HG02981 (cell line): Measurements from ENCODE around the gene FRS2.

Source experiments
- ATAC-seq: cut with Tn5 transposase; IDR thresholded peaks from one replicate; pipeline ENCODE4 v1.9.1; 2021; ENCODE audit warnings: mild to moderate bottlenecking, moderate library complexity; ENCODE audit not compliant: unreplicated experiment

FRS2 gene

DNA sequence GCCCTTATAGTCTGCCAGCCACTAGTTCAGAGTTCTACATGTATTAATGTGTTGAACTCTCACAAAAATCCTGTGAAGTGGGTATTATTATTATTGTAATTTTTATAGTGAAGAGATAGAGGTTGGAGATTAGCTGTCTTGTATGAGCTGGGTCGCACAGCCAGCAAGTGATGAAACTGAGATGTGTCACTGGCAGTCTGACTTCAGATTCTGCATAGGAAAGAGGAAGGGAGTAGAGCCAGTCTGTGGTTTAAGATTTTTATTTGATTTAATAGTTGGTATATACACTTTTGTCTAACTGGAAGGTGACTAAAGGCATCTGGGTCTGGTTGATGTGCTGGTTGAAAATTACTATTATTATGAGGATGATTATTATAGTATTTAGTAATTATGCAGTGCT, 5.8 kb upstream of the FRS2 start:
- ATAC-seq: no peak

GRCh38 chr12:69466867-69467266, 3.3 kb upstream of the FRS2 start:
- no peak for ATAC-seq

- no peak for ATAC-seq
Measured at GRCh38 chr12:69467366-69467765, 2.8 kb upstream of the FRS2 start.

DNA sequence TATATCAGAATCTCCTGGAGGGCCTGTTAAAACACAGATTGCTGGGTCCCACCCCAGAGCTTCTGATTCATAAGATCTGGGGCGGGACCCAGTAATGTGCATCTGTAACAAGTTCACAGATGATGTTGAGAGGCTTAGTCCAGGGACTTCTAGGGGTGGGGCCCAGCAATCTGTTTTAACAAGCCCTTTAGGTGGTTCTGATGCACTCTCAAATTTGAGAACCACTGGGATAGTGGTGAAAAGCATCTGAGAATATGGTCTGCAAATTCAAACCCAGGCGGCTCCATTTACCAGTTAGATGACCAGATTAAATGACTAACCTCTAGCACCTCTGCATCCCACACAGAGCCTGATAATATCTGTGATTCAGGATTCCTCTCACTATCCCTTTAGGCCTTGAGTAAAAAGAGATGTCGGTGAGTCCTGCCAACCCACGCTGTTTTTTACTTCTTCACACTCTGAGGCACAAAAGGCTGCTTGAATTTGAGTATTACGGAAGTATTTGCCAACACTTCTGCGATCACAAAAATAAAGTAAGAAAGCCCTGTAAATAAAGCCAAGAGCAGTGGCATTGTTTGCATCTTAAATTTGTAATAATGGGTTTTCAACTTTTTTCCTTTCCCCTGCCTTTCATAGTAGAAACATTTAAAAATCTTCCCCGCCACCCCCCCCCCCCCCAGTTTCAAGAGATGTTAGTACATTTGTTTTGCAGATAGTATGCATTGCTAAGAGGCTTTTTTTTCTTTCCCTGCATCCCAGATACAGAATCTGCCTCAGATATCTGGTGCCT, 1.8 kb upstream of the FRS2 start:
- ATAC-seq: no peak

GRCh38 chr12:69469854-69470188, 367 bp upstream of the FRS2 start:
- peak; percentile 3 for ATAC-seq

DNA sequence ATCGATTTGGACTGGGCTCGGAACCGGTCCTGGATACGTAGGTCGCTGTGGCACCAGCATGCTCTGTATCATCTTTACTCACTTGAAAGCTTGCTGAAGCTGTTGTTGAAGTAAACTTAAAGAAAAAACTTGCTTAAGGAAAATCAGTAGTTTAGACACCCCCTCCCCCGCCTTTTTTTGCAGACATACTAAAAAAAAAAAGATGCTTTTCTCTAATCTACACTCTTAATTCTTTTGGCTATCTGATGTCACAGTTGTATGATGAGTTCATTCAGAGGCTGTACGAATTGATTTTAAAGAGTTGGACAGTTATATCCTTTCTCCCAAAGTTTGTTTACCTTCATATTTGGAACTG, 865 bp downstream of the FRS2 start:
- ATAC-seq: no peak

DNA sequence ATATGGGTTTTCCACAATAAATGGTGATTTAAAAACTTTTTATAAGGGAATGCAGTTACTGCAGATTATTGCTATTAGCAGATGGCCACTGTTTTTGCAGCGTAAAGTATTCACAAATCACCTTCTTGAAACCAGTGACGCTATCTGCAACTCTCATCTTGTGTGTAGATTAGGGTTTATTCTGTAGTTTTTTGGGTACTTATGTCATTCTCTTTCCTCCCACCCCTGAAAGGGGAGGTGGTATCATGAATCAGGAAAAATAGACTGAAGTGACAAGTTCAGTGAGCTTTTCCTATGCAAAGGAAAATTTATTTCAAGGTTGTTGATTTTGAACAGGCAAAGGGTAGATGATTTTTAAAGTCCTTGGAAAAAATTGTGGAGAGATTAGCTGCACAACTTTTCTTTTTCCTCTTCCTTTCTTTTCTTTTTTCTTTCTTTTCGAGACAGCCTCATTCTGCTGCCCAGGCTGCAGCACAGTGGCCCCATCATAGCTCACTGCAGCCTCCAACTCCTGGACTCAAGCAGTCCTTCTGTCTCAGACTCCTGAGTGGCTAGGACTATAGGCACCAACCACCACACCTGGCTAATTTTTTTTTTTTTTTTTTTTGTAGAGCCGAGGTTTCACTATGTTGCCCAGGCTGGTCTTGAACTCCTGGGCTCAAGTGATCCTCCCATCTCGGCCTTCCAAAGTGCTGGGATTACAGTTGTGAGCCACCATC, 1.6 kb downstream of the FRS2 start:
- no peak for ATAC-seq

DNA sequence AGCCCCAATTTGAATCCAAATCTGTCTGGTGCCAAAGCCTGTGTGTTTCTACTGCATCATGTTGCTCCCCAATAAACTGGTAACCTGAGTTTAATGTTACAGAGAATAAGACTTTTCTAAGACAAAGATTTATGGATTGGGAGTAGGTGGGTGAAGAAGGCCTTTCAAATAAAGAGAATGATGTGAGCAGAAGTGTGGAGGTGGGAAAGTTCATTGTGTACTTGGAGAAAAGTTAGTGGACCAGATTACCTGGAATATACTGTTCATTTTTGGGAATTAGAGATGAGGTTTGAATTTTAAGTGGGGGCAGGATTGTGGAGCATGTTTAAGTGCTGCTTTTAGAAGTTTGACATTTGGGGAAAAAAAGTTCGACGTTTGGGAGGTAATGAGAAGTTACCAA, 3.1 kb downstream of the FRS2 start:
- ATAC-seq: no peak

- ATAC-seq: no peak
Measured at GRCh38 chr12:69474456-69474855, 4.3 kb downstream of the FRS2 start.

DNA sequence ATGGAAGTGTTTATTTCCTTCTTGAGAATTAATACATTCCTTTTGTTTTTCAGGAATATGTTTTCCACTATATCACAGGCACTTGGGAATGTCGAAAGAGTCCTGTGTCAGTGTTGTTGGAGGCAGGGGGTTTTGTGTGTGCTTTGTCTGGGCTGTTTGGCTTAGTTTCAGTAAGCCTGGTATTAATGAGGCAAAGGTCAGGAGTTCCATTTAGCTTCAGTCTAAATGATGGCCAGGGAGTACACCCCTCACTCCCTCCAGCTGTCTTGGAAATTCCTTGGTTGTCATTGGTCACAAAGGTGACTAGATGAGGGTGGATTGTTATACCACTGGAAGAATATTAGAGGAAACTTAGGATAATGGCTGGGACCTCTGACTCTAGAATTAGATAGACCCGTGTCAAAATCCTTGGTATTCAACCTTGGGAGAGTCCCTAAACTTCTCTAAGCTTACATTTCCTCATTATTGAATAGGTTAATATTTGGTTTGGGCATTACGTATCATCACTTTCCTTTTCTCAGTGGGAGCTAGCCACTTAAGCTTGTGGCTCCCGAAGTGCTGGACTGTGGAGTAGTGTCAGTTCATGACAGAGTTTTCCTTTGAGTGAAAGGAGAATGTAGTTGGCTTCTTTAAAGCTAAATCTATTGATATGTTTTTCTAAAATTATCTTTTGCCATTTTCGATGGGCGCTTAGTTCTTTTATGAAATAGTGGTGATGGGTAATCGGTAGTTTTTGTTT, 5.2 kb downstream of the FRS2 start:
- no peak for ATAC-seq

- no peak for ATAC-seq
Measured at GRCh38 chr12:69476276-69477017, 6.3 kb downstream of the FRS2 start.

GRCh38 chr12:69479675-69480074, 9.5 kb downstream of the FRS2 start:
- no peak for ATAC-seq

DNA sequence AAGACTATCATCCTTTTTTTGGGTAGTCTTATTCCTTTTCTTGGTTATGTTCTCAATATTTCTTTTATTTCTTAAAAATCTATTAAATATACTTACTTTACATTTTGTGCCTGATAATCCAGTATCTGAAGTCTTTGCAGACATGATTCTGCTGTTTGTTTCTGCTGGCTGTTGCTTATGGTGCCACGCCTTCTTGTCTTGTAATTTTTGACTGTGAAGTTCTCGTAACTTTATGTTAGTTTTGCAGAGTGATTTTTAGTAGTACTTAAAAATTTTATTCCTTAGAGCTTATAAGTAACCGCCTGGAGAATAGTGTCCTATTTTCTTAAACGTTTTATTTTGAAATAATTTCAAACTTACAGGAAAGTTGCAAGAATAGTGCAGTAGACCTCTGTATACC, 10.5 kb downstream of the FRS2 start:
- no peak for ATAC-seq

DNA sequence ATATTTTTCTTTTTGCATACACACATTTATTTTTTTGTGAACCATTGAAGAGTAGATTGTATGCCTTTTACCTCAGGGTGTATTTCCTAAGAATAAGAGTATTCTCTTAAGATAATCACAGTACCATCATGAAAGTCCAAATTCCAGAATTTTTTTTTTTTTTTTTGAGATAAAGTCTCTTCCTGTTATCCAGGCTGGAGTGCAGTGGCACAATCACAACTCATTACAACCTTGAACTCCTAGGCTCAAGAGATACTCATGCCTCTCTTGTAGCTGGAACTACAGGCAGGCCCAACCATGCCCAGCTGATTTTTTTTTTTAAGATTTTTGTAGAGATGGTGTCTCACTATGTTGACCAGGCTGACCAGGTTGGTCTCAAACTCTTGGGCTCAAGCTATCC, 10.9 kb downstream of the FRS2 start:
- no peak for ATAC-seq

GRCh38 chr12:69483700-69484099, 13.5 kb downstream of the FRS2 start:
- no peak for ATAC-seq

DNA sequence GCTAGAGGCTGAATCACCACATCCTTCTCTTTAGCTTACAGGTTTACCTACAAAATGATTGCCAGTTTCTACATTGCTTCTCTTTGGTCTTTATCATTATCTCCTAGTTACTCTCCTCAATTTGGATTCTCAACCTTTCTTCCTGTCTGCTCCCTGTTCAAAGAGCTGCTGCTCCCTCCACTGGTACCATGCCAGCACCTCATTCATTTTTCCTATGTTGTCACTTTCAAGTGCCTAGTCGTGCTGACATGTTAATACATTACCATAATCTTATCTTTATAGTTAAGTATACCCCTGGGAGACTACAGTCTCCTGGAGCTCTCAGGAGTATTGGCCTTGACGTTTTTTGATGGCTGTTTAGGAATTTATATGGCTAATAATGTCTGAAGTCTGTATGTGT, 14.2 kb downstream of the FRS2 start:
- no peak for ATAC-seq

GRCh38 chr12:69490920-69491643, 20.9 kb downstream of the FRS2 start:
- ATAC-seq: no peak

- no peak for ATAC-seq
Measured at GRCh38 chr12:69492739-69493138, 22.6 kb downstream of the FRS2 start.

- no peak for ATAC-seq
Measured at GRCh38 chr12:69495071-69495470, 24.9 kb downstream of the FRS2 start.

- peak; percentile 92 for ATAC-seq
Measured at GRCh38 chr12:69497308-69498026, 27.3 kb downstream of the FRS2 start.
